Keratinocyte (primary cell): ENCODE data around the gene GYG1. TPM values are rescaled to one million over a fixed set of nuclear protein-coding genes. Genes with fewer than 3 reads are reported as not detected.

Source experiments
- DNase-seq: peaks from one replicate; pipeline ENCODE4 v3.0.0-alpha.2; 2011; ENCODE audit warnings: low read depth, missing footprints, low spot score
- FAIRE-seq: peaks from 2 replicates; lab custom pipeline; 2011; peaks lifted over from hg19 to GRCh38; lab: Jason Lieb, UNC
- H2AFZ ChIP-seq: 2 replicates; pipeline ENCODE4 v1.6.0; 2012; ENCODE audit warnings: low read length, control low read depth, inconsistent platforms; ENCODE audit not compliant: control insufficient read depth
- H3K27ac ChIP-seq: 2 replicates; pipeline ENCODE4 v1.5.1; 2011; ENCODE audit warnings: low read length; ENCODE audit not compliant: control insufficient read depth, insufficient read depth
- H3K27me3 ChIP-seq: 3 replicates; pipeline ENCODE4 v1.6.0; 2011; ENCODE audit warnings: low read length; ENCODE audit not compliant: control insufficient read depth, insufficient read depth; ENCODE audit errors: extremely low read depth
- H3K36me3 ChIP-seq, 2 experiments: 2 replicates in 1 of 2; 3 replicates in 1 of 2; pipeline ENCODE4 v1.5.1; 2011; ENCODE audit warnings: low read length in 2 of 2, mild to moderate bottlenecking in 1 of 2; ENCODE audit not compliant: control insufficient read depth in 2 of 2, insufficient read depth in 2 of 2; ENCODE audit errors: extremely low read depth in 1 of 2
- H3K4me1 ChIP-seq: 3 replicates; pipeline ENCODE4 v1.5.1; 2011; ENCODE audit warnings: low read length; ENCODE audit not compliant: control insufficient read depth, insufficient read depth; ENCODE audit errors: extremely low read depth
- H3K4me2 ChIP-seq: 3 replicates; pipeline ENCODE4 v1.6.0; 2011; ENCODE audit warnings: low read depth, low read length; ENCODE audit not compliant: control insufficient read depth, insufficient read depth; ENCODE audit errors: extremely low read depth
- H3K4me3 ChIP-seq, 3 experiments: fragments of 200-600 bp in 1 of 3; sonication (generic) in 1 of 3; 2 replicates in 2 of 3; 3 replicates in 1 of 3; pipeline ENCODE4 v1.5.1; 2011 to 2016; ENCODE audit warnings: low read length in 3 of 3, mild to moderate bottlenecking in 3 of 3, control low read depth in 2 of 3, inconsistent platforms in 1 of 3, low read depth in 1 of 3, mixed read lengths in 1 of 3, mixed run types in 1 of 3, moderate library complexity in 1 of 3; ENCODE audit not compliant: control insufficient read depth in 2 of 3, insufficient read depth in 2 of 3; ENCODE audit errors: extremely low read depth in 1 of 3
- H3K79me2 ChIP-seq: 2 replicates; pipeline ENCODE4 v1.6.0; 2012; ENCODE audit warnings: low read length; ENCODE audit not compliant: control insufficient read depth, insufficient read depth
- H3K9ac ChIP-seq: 3 replicates; pipeline ENCODE4 v1.6.0; 2011; ENCODE audit warnings: low read length; ENCODE audit not compliant: control insufficient read depth, insufficient read depth; ENCODE audit errors: extremely low read depth
- H3K9me1 ChIP-seq: 3 replicates; pipeline ENCODE4 v1.6.0; 2011; ENCODE audit warnings: low read length; ENCODE audit not compliant: control insufficient read depth, insufficient read depth; ENCODE audit errors: extremely low read depth
- H3K9me3 ChIP-seq: 2 replicates; pipeline ENCODE4 v1.5.1; 2012; ENCODE audit warnings: low read depth, low read length; ENCODE audit not compliant: control insufficient read depth
- H4K20me1 ChIP-seq: 3 replicates; pipeline ENCODE4 v1.6.0; 2011; ENCODE audit warnings: low read length; ENCODE audit not compliant: control insufficient read depth, insufficient read depth; ENCODE audit errors: extremely low read depth
- CTCF ChIP-seq, 3 experiments: IDR thresholded peaks in 1 of 3; conservative IDR thresholded peaks in 1 of 3; optimal IDR thresholded peaks in 1 of 3; 2 replicates in 2 of 3; 3 replicates in 1 of 3; pipeline versions ENCODE3 to v1.5.1; 2011; ENCODE audit warnings: low read length in 3 of 3, mild to moderate bottlenecking in 3 of 3, moderate library complexity in 2 of 3, control low read depth in 1 of 3, inconsistent platforms in 1 of 3; ENCODE audit not compliant: insufficient read depth in 2 of 3; ENCODE audit errors: extremely low read depth in 1 of 3
- EZH2 ChIP-seq: IDR thresholded peaks from one replicate; pipeline ENCODE4 v1.6.1; 2012; ENCODE audit warnings: inconsistent platforms, mild to moderate bottlenecking, low read length, moderate library complexity
- dilution Hi-C: fragments of 300-500 bp; cut with MboI; formaldehyde crosslinking; loops from one replicate; pipeline ENCODE4 v1.7.0; 2020; ENCODE audit warnings: low sequenced_read_pairs; ENCODE audit not compliant: extremely low pct_ligation_motif_present
- polyA plus RNA-seq, 5 experiments: library from polyadenylated mRNA; depleted of rRNA in 3 of 5; stranded (reverse) in 3 of 5; stranded (forward) in 1 of 5; unstranded in 1 of 5; fragments of >200 nt; gene quantifications; 1 replicate in 1 of 5; 2 replicates in 3 of 5; 3 replicates in 1 of 5; pipeline versions ENCODE4 v1.2.1 to v1.2.3, GENCODE V29; 2011 to 2012; ENCODE audit warnings: missing spikeins in 2 of 5, low read depth in 1 of 5, low replicate concordance in 1 of 5

Gene GYG1
- polyA plus RNA-seq, 1 donor (not counting 4 experiments of a cell fraction or from before 2014, with no cell fraction given), result 25.2 TPM

GRCh38 chr3:148964809-148965208 is 26.5 kb upstream of the GYG1 start:
- H3K4me1 ChIP-seq, result no peaks in the 10 kb centered on the region
- dilution Hi-C loops, result no loop called here
- H3K27ac ChIP-seq, result no peak overlapping the region
- TF ChIP-seq EZH2, result no peak
- TF ChIP-seq CTCF (optimal IDR thresholded peaks at IDR 0.05 in 1 of 3, IDR thresholded peaks at IDR 0.05 in 1 of 3, conservative IDR thresholded peaks at IDR 0.05 in 1 of 3; ENCODE audit: extremely low read depth in 1 of 3, insufficient read depth in 2 of 3, low read length in 3 of 3), result no peak
- DNase-seq (no peak), FAIRE-seq (no peak)
- no peak overlapping the region for H2AFZ ChIP-seq
- no peak overlapping the region for H3K4me2 ChIP-seq
- H3K9me1 ChIP-seq, result no peaks in the 10 kb centered on the region
- no peaks in the 10 kb centered on the region for H3K79me2 ChIP-seq
- H3K9me3 ChIP-seq, result no peaks in the 10 kb centered on the region
- H3K36me3 ChIP-seq, result no peaks in the 10 kb centered on the region
- no peak overlapping the region for H3K9ac ChIP-seq
- no peaks in the 10 kb centered on the region for H3K27me3 ChIP-seq
- H4K20me1 ChIP-seq, result no peaks in the 10 kb centered on the region
- H3K4me3 ChIP-seq, result no peak overlapping the region

GRCh38 chr3:148968321-148968720 is 23.0 kb upstream of the GYG1 start:
- DNase-seq (no peak), FAIRE-seq (no peak)
- no peak overlapping the region for H3K9ac ChIP-seq
- no peaks in the 10 kb centered on the region for H3K36me3 ChIP-seq
- H2AFZ ChIP-seq, result no peak overlapping the region
- no peaks in the 10 kb centered on the region for H3K79me2 ChIP-seq
- no peak overlapping the region for H3K4me2 ChIP-seq
- H3K9me1 ChIP-seq, result no peaks in the 10 kb centered on the region
- no peaks in the 10 kb centered on the region for H3K27me3 ChIP-seq
- dilution Hi-C loops, result no loop called here
- H3K4me1 ChIP-seq, result no peaks in the 10 kb centered on the region
- H3K9me3 ChIP-seq, result no peaks in the 10 kb centered on the region
- TF ChIP-seq CTCF (optimal IDR thresholded peaks at IDR 0.05 in 1 of 3, IDR thresholded peaks at IDR 0.05 in 1 of 3, conservative IDR thresholded peaks at IDR 0.05 in 1 of 3; ENCODE audit: extremely low read depth in 1 of 3, insufficient read depth in 2 of 3, low read length in 3 of 3), result no peak
- no peaks in the 10 kb centered on the region for H4K20me1 ChIP-seq
- no peak overlapping the region for H3K27ac ChIP-seq
- no peak overlapping the region for H3K4me3 ChIP-seq
